HG02852 (cell line): Measurements from ENCODE around the gene IFFO2.
"Not testable (repeated sequence)": the region's sequence is repeated elsewhere in the genome, so short reads cannot be mapped to it uniquely, and the experiment has no call there.

Source experiments
- ATAC-seq: cut with Tn5 transposase; IDR thresholded peaks from one replicate; pipeline ENCODE4 v1.9.1; 2021; ENCODE audit warnings: mild to moderate bottlenecking, moderate library complexity; ENCODE audit not compliant: unreplicated experiment

IFFO2 gene

GRCh38 chr1:18878538-18879214 lies 77.8 kb downstream of the IFFO2 start:
- no peak for ATAC-seq

- ATAC-seq: no peak
Measured at GRCh38 chr1:18877282-18877681, 79.2 kb downstream of the IFFO2 start.

- ATAC-seq: no peak
Measured at GRCh38 chr1:18876210-18876609, 80.3 kb downstream of the IFFO2 start.

- ATAC-seq: no peak
Measured at GRCh38 chr1:18875796-18876128, 80.7 kb downstream of the IFFO2 start.

- no peak for ATAC-seq
Measured at GRCh38 chr1:18875107-18875795, 81.2 kb downstream of the IFFO2 start.

- no peak for ATAC-seq
Measured at GRCh38 chr1:18874600-18874999, 81.9 kb downstream of the IFFO2 start.

- ATAC-seq: no peak
Measured at GRCh38 chr1:18874036-18874435, 82.4 kb downstream of the IFFO2 start.

GRCh38 chr1:18872071-18872611 lies 84.3 kb downstream of the IFFO2 start:
- no peak for ATAC-seq

GRCh38 chr1:18871401-18872070 lies 84.9 kb downstream of the IFFO2 start:
- ATAC-seq: no peak

- no peak for ATAC-seq
Measured at GRCh38 chr1:18870957-18871356, 85.5 kb downstream of the IFFO2 start.

- ATAC-seq: not testable (repeated sequence)
Measured at GRCh38 chr1:18870595-18870865, 85.9 kb downstream of the IFFO2 start.

- no peak for ATAC-seq
Measured at GRCh38 chr1:18869847-18870594, 86.5 kb downstream of the IFFO2 start.

- no peak for ATAC-seq
Measured at GRCh38 chr1:18868801-18869424, 87.6 kb downstream of the IFFO2 start.

- ATAC-seq: no peak
Measured at GRCh38 chr1:18868354-18868753, 88.1 kb downstream of the IFFO2 start.

- ATAC-seq: no peak
Measured at GRCh38 chr1:18866846-18867245, 89.6 kb downstream of the IFFO2 start.

- ATAC-seq: no peak
Measured at GRCh38 chr1:18866314-18866713, 90.2 kb downstream of the IFFO2 start.

- ATAC-seq: no peak
Measured at GRCh38 chr1:18865176-18865575, 91.3 kb downstream of the IFFO2 start.

- ATAC-seq: no peak
Measured at GRCh38 chr1:18861590-18861989, 94.9 kb downstream of the IFFO2 start.

GRCh38 chr1:18861082-18861481 lies 95.4 kb downstream of the IFFO2 start:
- ATAC-seq: no peak

- ATAC-seq: no peak
Measured at GRCh38 chr1:18859560-18859959, 96.9 kb downstream of the IFFO2 start, which contains the start of gene TAS1R2. Gene TAS1R2 (minus strand): TSS chr1:18859660. CDS start chr1:18859660, 0 bp downstream.
